Prostate gland (tissue), 2 donors: Measurements from ENCODE around the gene HSD17B10.

Experiments used
- CTCF ChIP-seq, 4 experiments: fragments of 200-600 bp in 2 of 4; fragments of 450-650 bp in 2 of 4; sonication (generic) in 2 of 4; IDR thresholded peaks; 1 replicate in 3 of 4; 2 replicates in 1 of 4; pipeline ENCODE4 v1.5.1; 2016 to 2019; ENCODE audit warnings: antibody characterized with exemption in 4 of 4, mild to moderate bottlenecking in 2 of 4, moderate library complexity in 2 of 4
- POLR2A ChIP-seq: fragments of 450-650 bp; IDR thresholded peaks from one replicate; pipeline ENCODE4 v1.6.1; 2016; ENCODE audit warnings: antibody characterized with exemption, mild to moderate bottlenecking

- TF ChIP-seq CTCF (IDR thresholded peaks at IDR 0.05) (no peak), POLR2A (no peak)
These were observed 11.3 kb downstream of the HSD17B10 start, which contains the start of gene RIBC1 for GRCh38 chrX:53422861-53423306.
